ENCODE measurements around the gene HNRNPH2.

HNRNPH2 gene

GRCh38 chrX:101408532-101408841 lies 465 bp downstream of the HNRNPH2 start:
- H3K9me3 ChIP-seq (replicated peaks; ENCODE audit: insufficient read depth, low read length), result no peaks in the 10 kb centered on the region
- H3K4me3 ChIP-seq (ENCODE audit: low read length), result peak overlapping the region; percentile 83
- H3K27ac ChIP-seq (ENCODE audit: low read length), result peak overlapping the region; percentile 89
- TF ChIP-seq, protein P1, sequence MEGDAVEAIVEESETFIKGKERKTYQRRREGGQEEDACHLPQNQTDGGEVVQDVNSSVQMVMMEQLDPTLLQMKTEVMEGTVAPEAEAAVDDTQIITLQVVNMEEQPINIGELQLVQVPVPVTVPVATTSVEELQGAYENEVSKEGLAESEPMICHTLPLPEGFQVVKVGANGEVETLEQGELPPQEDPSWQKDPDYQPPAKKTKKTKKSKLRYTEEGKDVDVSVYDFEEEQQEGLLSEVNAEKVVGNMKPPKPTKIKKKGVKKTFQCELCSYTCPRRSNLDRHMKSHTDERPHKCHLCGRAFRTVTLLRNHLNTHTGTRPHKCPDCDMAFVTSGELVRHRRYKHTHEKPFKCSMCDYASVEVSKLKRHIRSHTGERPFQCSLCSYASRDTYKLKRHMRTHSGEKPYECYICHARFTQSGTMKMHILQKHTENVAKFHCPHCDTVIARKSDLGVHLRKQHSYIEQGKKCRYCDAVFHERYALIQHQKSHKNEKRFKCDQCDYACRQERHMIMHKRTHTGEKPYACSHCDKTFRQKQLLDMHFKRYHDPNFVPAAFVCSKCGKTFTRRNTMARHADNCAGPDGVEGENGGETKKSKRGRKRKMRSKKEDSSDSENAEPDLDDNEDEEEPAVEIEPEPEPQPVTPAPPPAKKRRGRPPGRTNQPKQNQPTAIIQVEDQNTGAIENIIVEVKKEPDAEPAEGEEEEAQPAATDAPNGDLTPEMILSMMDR (IDR thresholded peaks at IDR 0.05; ENCODE audit: low read length), result no peak
- TF ChIP-seq EZH2 (optimal IDR thresholded peaks at IDR 0.05; ENCODE audit: low read depth, low read length) (no peak), EZH2phosphoT487 (IDR thresholded peaks at IDR 0.05; ENCODE audit: low read length) (no peak)
- DNase-seq, result no peak
- peaks cover 76% of the 10 kb centered on the region for H3K79me2 ChIP-seq (ENCODE audit: low read length)
- H3K4me2 ChIP-seq (ENCODE audit: low read depth, low read length), result peak overlapping the region; percentile 74; the same call in 1 of the 2 replicates
- H3K4me1 ChIP-seq (ENCODE audit: low read length), result 0 out of 2 replicates have a peak, but pooled peaks cover 3% of the 10 kb centered on the region
- H3K9me2 ChIP-seq (replicated peaks; ENCODE audit: insufficient read depth, low read length), result no peaks in the 10 kb centered on the region
- no peak overlapping the region for H2AFZ ChIP-seq (ENCODE audit: low read length)
- H3K27me3 ChIP-seq (replicated peaks; ENCODE audit: insufficient read depth, low read length), result no peaks in the 10 kb centered on the region
- H3F3A ChIP-seq (ENCODE audit: insufficient read depth, low read length), result peaks cover 6% of the 10 kb centered on the region
- H3K9ac ChIP-seq (ENCODE audit: low read length), result peak overlapping the region; percentile 95
- no peaks in the 10 kb centered on the region for H4K20me1 ChIP-seq (ENCODE audit: insufficient read depth, low read length)
- no peaks in the 10 kb centered on the region for H3K36me3 ChIP-seq (replicated peaks; ENCODE audit: insufficient read depth, low read length)

DNA sequence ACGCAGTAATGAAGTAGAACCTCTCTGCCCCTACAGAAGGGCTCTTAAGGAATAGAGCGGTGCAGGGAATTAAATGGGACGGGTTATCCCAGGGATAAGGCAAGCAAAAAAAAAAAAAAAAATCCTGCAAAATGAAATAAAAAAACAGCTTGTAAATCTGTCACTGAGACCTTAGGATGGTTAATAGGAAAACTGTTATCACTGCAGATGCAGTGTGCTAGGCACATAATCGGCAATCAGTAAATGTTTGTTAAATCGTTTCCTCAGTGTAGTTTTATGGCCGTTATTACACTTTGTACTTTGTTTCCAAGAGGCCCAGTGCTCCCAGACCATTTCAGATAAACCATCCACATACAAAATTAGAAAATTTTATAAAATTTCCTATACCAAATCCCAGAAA lies 1.0 kb downstream of the HNRNPH2 start:
- no peaks in the 10 kb centered on the region for H3K27me3 ChIP-seq (replicated peaks; ENCODE audit: insufficient read depth, low read length)
- no peak overlapping the region for H2AFZ ChIP-seq (ENCODE audit: low read length)
- no peaks in the 10 kb centered on the region for H3K36me3 ChIP-seq (replicated peaks; ENCODE audit: insufficient read depth, low read length)
- DNase-seq, result no peak
- H3F3A ChIP-seq (ENCODE audit: insufficient read depth, low read length), result peaks cover 6% of the 10 kb centered on the region
- H3K9ac ChIP-seq (ENCODE audit: low read length), result peak overlapping the region; percentile 95
- H3K4me1 ChIP-seq (ENCODE audit: low read length), result 0 out of 2 replicates have a peak, but pooled peaks cover 3% of the 10 kb centered on the region
- TF ChIP-seq EZH2phosphoT487 (IDR thresholded peaks at IDR 0.05; ENCODE audit: low read length) (no peak), EZH2 (optimal IDR thresholded peaks at IDR 0.05; ENCODE audit: low read depth, low read length) (no peak)
- TF ChIP-seq, protein P1 (IDR thresholded peaks at IDR 0.05; ENCODE audit: low read length), result no peak
- peak overlapping the region; percentile 74; the same call in 1 of the 2 replicates for H3K4me2 ChIP-seq (ENCODE audit: low read depth, low read length)
- no peaks in the 10 kb centered on the region for H3K9me2 ChIP-seq (replicated peaks; ENCODE audit: insufficient read depth, low read length)
- peak overlapping the region; percentile 89; the same call in 1 of the 2 replicates for H3K27ac ChIP-seq (ENCODE audit: low read length)
- peak overlapping the region; percentile 83 for H3K4me3 ChIP-seq (ENCODE audit: low read length)
- H4K20me1 ChIP-seq (ENCODE audit: insufficient read depth, low read length), result no peaks in the 10 kb centered on the region
- no peaks in the 10 kb centered on the region for H3K9me3 ChIP-seq (replicated peaks; ENCODE audit: insufficient read depth, low read length)
- peaks cover 76% of the 10 kb centered on the region for H3K79me2 ChIP-seq (ENCODE audit: low read length)

GRCh38 chrX:101410461-101410860 lies 2.4 kb downstream of the HNRNPH2 start:
- H2AFZ ChIP-seq (ENCODE audit: low read length), result no peak overlapping the region
- H3K4me2 ChIP-seq (ENCODE audit: low read depth, low read length), result 0 out of 2 replicates have a peak overlapping the region, but pooled peaks have one; percentile 74
- peaks cover 67% of the 10 kb centered on the region for H3K79me2 ChIP-seq (ENCODE audit: low read length)
- no peaks in the 10 kb centered on the region for H4K20me1 ChIP-seq (ENCODE audit: insufficient read depth, low read length)
- H3K4me3 ChIP-seq (ENCODE audit: low read length), result no peak overlapping the region
- H3K9ac ChIP-seq (ENCODE audit: low read length), result no peak overlapping the region
- no peaks in the 10 kb centered on the region for H3K36me3 ChIP-seq (replicated peaks; ENCODE audit: insufficient read depth, low read length)
- no peak overlapping the region for H3K27ac ChIP-seq (ENCODE audit: low read length)
- no peak for DNase-seq
- peaks cover 6% of the 10 kb centered on the region for H3F3A ChIP-seq (ENCODE audit: insufficient read depth, low read length)
- peaks cover 11% of the 10 kb centered on the region for H3K4me1 ChIP-seq (ENCODE audit: low read length)
- no peaks in the 10 kb centered on the region for H3K27me3 ChIP-seq (replicated peaks; ENCODE audit: insufficient read depth, low read length)
- TF ChIP-seq EZH2 (optimal IDR thresholded peaks at IDR 0.05; ENCODE audit: low read depth, low read length), result no peak
- TF ChIP-seq EZH2phosphoT487 (IDR thresholded peaks at IDR 0.05; ENCODE audit: low read length), result no peak
- TF ChIP-seq, protein P1 (IDR thresholded peaks at IDR 0.05; ENCODE audit: low read length), result no peak
- H3K9me2 ChIP-seq (replicated peaks; ENCODE audit: insufficient read depth, low read length), result no peaks in the 10 kb centered on the region
- H3K9me3 ChIP-seq (replicated peaks; ENCODE audit: insufficient read depth, low read length), result no peaks in the 10 kb centered on the region

All from MM.1S (cell line).